ENCODE measurements around the gene CACNA1E. TPM values are rescaled to one million over a fixed set of nuclear protein-coding genes. Genes with fewer than 3 reads are reported as not detected.

CACNA1E gene
- total and polyA plus RNA-seq, 2 of the 13 experiments (the other 11 are each of a cell fraction or from before 2014, with no cell fraction given), result not detected

DNA sequence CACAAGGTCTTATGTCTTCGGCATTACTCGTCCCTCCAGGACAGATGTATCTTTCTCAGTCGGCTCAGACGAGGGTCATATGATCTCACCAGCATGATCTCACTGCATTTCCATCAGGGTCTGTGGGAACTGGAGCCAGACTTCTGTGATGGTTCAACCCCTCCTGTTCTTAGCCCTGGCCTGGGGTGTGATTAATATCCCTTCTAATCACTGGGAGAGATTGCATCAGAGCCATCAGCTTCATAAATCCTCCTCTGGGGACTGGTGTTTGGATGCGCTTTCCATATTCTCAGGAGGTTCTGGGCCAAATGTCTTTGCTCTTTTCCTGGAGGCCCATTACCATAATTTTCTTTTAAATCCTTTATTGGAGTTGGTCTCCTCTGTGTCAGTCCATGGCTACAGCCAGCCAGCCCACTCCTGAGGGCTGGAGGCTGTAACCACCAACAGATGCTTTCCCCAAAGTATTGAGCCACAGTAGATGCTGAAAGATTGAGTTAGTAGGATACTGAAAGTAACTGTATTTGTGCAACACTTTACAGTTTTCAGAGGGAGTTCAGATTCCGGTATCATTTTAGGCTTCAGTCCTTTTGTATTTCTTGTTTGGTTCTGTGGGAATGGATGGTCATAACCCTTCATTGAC, 20.0 kb downstream of the CACNA1E start:
- no peak for TF ChIP-seq ETV6 (CRISPR knock-in tag; conservative IDR thresholded peaks at IDR 0.05)
- TF ChIP-seq ZNF543 (CRISPR knock-in tag; IDR thresholded peaks at IDR 0.05), result no peak
- no peak for TF ChIP-seq POGZ (CRISPR knock-in tag; IDR thresholded peaks at IDR 0.05)
- TF ChIP-seq, protein P1, sequence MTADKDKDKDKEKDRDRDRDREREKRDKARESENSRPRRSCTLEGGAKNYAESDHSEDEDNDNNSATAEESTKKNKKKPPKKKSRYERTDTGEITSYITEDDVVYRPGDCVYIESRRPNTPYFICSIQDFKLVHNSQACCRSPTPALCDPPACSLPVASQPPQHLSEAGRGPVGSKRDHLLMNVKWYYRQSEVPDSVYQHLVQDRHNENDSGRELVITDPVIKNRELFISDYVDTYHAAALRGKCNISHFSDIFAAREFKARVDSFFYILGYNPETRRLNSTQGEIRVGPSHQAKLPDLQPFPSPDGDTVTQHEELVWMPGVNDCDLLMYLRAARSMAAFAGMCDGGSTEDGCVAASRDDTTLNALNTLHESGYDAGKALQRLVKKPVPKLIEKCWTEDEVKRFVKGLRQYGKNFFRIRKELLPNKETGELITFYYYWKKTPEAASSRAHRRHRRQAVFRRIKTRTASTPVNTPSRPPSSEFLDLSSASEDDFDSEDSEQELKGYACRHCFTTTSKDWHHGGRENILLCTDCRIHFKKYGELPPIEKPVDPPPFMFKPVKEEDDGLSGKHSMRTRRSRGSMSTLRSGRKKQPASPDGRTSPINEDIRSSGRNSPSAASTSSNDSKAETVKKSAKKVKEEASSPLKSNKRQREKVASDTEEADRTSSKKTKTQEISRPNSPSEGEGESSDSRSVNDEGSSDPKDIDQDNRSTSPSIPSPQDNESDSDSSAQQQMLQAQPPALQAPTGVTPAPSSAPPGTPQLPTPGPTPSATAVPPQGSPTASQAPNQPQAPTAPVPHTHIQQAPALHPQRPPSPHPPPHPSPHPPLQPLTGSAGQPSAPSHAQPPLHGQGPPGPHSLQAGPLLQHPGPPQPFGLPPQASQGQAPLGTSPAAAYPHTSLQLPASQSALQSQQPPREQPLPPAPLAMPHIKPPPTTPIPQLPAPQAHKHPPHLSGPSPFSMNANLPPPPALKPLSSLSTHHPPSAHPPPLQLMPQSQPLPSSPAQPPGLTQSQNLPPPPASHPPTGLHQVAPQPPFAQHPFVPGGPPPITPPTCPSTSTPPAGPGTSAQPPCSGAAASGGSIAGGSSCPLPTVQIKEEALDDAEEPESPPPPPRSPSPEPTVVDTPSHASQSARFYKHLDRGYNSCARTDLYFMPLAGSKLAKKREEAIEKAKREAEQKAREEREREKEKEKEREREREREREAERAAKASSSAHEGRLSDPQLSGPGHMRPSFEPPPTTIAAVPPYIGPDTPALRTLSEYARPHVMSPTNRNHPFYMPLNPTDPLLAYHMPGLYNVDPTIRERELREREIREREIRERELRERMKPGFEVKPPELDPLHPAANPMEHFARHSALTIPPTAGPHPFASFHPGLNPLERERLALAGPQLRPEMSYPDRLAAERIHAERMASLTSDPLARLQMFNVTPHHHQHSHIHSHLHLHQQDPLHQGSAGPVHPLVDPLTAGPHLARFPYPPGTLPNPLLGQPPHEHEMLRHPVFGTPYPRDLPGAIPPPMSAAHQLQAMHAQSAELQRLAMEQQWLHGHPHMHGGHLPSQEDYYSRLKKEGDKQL (CRISPR knock-in tag; IDR thresholded peaks at IDR 0.05; ENCODE audit: low read depth), result no peak
- no peak for TF ChIP-seq NFE2L2 (IDR thresholded peaks at IDR 0.05; ENCODE audit: low read length)
- no peak for TF ChIP-seq ZNF737 (CRISPR knock-in tag; IDR thresholded peaks at IDR 0.05; ENCODE audit: borderline replicate concordance)
- no peaks in the 10 kb centered on the region for H3K79me2 ChIP-seq (ENCODE audit: insufficient read depth, low read length)
- H3K9me3 ChIP-seq (ENCODE audit: low read length), result no peaks in the 10 kb centered on the region
- peaks cover 11% of the 10 kb centered on the region; the same call in 1 of the 2 replicates for H3K4me1 ChIP-seq (ENCODE audit: insufficient read depth, low read length)
- in situ Hi-C loops (cut with HindIII; ENCODE audit: extremely low pct_ligation_motif_present, low pct_unique_long_range_greater_than_20kb), result no loop called here
- ChIA-PET CTCF (ENCODE audit: low intra/inter-chr PET ratio, low total read pairs) (interaction anchor here (1.5 kb wide), 1 partner anchor 24 kb away, joined by 7 read pairs; no protein-coding TSS in a partner anchor), POLR2A (no interaction called here)
- no peak for DNase-seq (ENCODE audit: low spot score)
- 40% methylated on average over 4 of the region's 6 CpGs for WGBS (ENCODE audit: low lambda C conversion rate)
- ATAC-seq, result no peak
- no peaks in the 10 kb centered on the region; the same call in 1 of the 2 replicates for H4K20me1 ChIP-seq (ENCODE audit: insufficient read depth, low read length)
- H2AFZ ChIP-seq (ENCODE audit: low read length), result no peak overlapping the region
- BruUV-seq (replicated peaks), result no TSS peak
- H3K36me3 ChIP-seq (replicated peaks in 1 of 2; ENCODE audit: control insufficient read depth in 1 of 2, insufficient read depth in 2 of 2, low read length in 2 of 2), result no peaks in the 10 kb centered on the region
- H3K27ac ChIP-seq (ENCODE audit: extremely low read length, insufficient read depth, low read length), result no peak overlapping the region
- no peak overlapping the region for H3K4me3 ChIP-seq (replicated peaks in 1 of 3; ENCODE audit: insufficient read depth in 1 of 3, low read depth in 2 of 3, low read length in 3 of 3)
- no peak for FAIRE-seq
- H3K27me3 ChIP-seq (ENCODE audit: control insufficient read depth in 1 of 2, insufficient read depth in 2 of 2, low read length in 2 of 2), result no peaks in the 10 kb centered on the region
- H3K4me2 ChIP-seq (ENCODE audit: low read depth, low read length), result no peak overlapping the region
- no peak overlapping the region for H3K9ac ChIP-seq (ENCODE audit: insufficient read depth, low read depth, low read length)
- intact Hi-C loops (cut with micrococcal nuclease; ENCODE audit: unreplicated experiment), result no loop called here

All from HepG2 (cell line).